OCI-LY1 (cell line): Measurements from ENCODE around the gene ATP6V0B.

Experiments
- H2AFZ ChIP-seq: fragments of 200-600 bp; sonication (generic), shearing (Covaris generic); 2 replicates; pipeline ENCODE4 v1.6.0; 2014; ENCODE audit warnings: antibody characterized with exemption, mild to moderate bottlenecking, low read length
- H3F3A ChIP-seq: fragments of 200-600 bp; sonication (generic), shearing (Covaris generic); 2 replicates; pipeline ENCODE4 v1.6.0; 2014; ENCODE audit warnings: mild to moderate bottlenecking, antibody characterized with exemption, low read length, moderate library complexity; ENCODE audit not compliant: insufficient read depth
- H3K27ac ChIP-seq: fragments of 200-600 bp; sonication (generic); 2 replicates; pipeline ENCODE4 v1.5.1; 2014; ENCODE audit warnings: low read length, mixed run types, mild to moderate bottlenecking, low read depth; ENCODE audit not compliant: poor library complexity, severe bottlenecking
- H3K27me3 ChIP-seq: fragments of 200-600 bp; sonication (generic); 2 replicates; pipeline ENCODE4 v1.6.0; 2014; ENCODE audit warnings: antibody characterized with exemption, mild to moderate bottlenecking, low read length, moderate library complexity; ENCODE audit not compliant: insufficient read depth
- H3K36me3 ChIP-seq: fragments of 200-600 bp; sonication (generic); 2 replicates; pipeline ENCODE4 v1.6.1; 2014; ENCODE audit warnings: mild to moderate bottlenecking, antibody characterized with exemption, low read length, moderate library complexity, mixed read lengths; ENCODE audit not compliant: insufficient read depth
- H3K4me1 ChIP-seq: fragments of 200-600 bp; sonication (generic); 2 replicates; pipeline ENCODE4 v1.5.1; 2014; ENCODE audit warnings: mild to moderate bottlenecking, low read length, moderate library complexity; ENCODE audit not compliant: insufficient read depth, severe bottlenecking
- H3K4me2 ChIP-seq: fragments of 200-600 bp; sonication (generic), shearing (Covaris generic); 2 replicates; pipeline ENCODE4 v1.6.1; 2014; ENCODE audit warnings: low read length
- H3K4me3 ChIP-seq: fragments of 200-600 bp; sonication (generic); 2 replicates; pipeline ENCODE4 v1.5.1; 2014; ENCODE audit warnings: low read length, low read depth, mild to moderate bottlenecking, mixed read lengths; ENCODE audit not compliant: poor library complexity, severe bottlenecking
- H3K79me2 ChIP-seq: fragments of 200-600 bp; shearing (Covaris generic); 2 replicates; pipeline ENCODE4 v1.6.1; 2016; ENCODE audit warnings: mixed run types, low read length, mixed read lengths; ENCODE audit not compliant: insufficient read depth
- H3K9ac ChIP-seq: fragments of 200-600 bp; sonication (generic), shearing (Covaris generic); 2 replicates; pipeline ENCODE4 v1.6.1; 2014; ENCODE audit warnings: mild to moderate bottlenecking, low read length, mixed read lengths
- H3K9me2 ChIP-seq: fragments of 200-600 bp; sonication (generic), shearing (Covaris generic); 2 replicates; pipeline ENCODE4 v1.6.1; 2014; ENCODE audit warnings: low read depth, mild to moderate bottlenecking, low read length, mixed read lengths
- H3K9me3 ChIP-seq: fragments of 200-600 bp; shearing (Covaris generic); 2 replicates; pipeline ENCODE4 v1.6.1; 2014; ENCODE audit warnings: low read length, mixed read lengths
- H4K20me1 ChIP-seq: fragments of 200-600 bp; sonication (generic), shearing (Covaris generic); 2 replicates; pipeline ENCODE4 v1.6.0; 2016; ENCODE audit warnings: mild to moderate bottlenecking, low read length; ENCODE audit not compliant: insufficient read depth
- EZH2 ChIP-seq: fragments of 200-600 bp; sonication (generic), shearing (Covaris generic); IDR thresholded peaks from 2 replicates; pipeline ENCODE4 v1.8.0; 2017; ENCODE audit warnings: borderline replicate concordance, mixed run types, mild to moderate bottlenecking, antibody characterized with exemption, low read length, moderate library complexity, mixed read lengths
- TF ChIP-seq, protein P1 (sequence below): fragments of 200-600 bp; sonication (generic), shearing (Covaris generic); IDR thresholded peaks from 2 replicates; pipeline ENCODE4 v1.5.1; 2017; ENCODE audit warnings: mild to moderate bottlenecking, antibody characterized with exemption, low read length, moderate library complexity, mixed read lengths

The ATP6V0B gene

DNA sequence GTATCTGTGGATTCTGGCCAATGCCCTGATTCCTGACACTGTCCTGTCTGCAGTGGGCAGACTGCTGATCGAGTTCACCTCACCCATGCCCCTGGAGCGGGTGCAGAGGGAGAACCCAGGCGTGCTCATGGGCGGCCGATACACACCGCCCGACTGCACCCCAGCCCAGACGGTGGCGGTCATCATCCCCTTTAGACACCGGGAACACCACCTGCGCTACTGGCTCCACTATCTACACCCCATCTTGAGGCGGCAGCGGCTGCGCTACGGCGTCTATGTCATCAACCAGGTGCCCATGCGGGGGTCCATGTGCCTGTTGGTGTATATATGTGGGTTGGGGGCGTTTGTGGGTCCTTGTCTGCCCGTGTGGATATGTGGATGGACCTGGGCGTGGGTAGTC lies 6.9 kb downstream of the ATP6V0B start:
- H2AFZ ChIP-seq: no peak overlapping the region
- TF ChIP-seq, protein P1, sequence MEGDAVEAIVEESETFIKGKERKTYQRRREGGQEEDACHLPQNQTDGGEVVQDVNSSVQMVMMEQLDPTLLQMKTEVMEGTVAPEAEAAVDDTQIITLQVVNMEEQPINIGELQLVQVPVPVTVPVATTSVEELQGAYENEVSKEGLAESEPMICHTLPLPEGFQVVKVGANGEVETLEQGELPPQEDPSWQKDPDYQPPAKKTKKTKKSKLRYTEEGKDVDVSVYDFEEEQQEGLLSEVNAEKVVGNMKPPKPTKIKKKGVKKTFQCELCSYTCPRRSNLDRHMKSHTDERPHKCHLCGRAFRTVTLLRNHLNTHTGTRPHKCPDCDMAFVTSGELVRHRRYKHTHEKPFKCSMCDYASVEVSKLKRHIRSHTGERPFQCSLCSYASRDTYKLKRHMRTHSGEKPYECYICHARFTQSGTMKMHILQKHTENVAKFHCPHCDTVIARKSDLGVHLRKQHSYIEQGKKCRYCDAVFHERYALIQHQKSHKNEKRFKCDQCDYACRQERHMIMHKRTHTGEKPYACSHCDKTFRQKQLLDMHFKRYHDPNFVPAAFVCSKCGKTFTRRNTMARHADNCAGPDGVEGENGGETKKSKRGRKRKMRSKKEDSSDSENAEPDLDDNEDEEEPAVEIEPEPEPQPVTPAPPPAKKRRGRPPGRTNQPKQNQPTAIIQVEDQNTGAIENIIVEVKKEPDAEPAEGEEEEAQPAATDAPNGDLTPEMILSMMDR: no peak
- TF ChIP-seq EZH2: no peak
- H3K9ac ChIP-seq: no peak overlapping the region
- H3K4me2 ChIP-seq: no peak overlapping the region
- 0 out of 2 replicates have a peak, but pooled peaks cover 8% of the 10 kb centered on the region for H3K27me3 ChIP-seq
- H3K9me3 ChIP-seq: no peaks in the 10 kb centered on the region
- no peak overlapping the region for H3K27ac ChIP-seq
- H3F3A ChIP-seq: peaks cover 4% of the 10 kb centered on the region; the same call in 1 of the 2 replicates
- no peak overlapping the region for H3K4me3 ChIP-seq
- H3K79me2 ChIP-seq: no peaks in the 10 kb centered on the region
- H4K20me1 ChIP-seq: no peaks in the 10 kb centered on the region
- peaks cover 21% of the 10 kb centered on the region for H3K4me1 ChIP-seq
- no peaks in the 10 kb centered on the region for H3K9me2 ChIP-seq
- H3K36me3 ChIP-seq: peaks cover 21% of the 10 kb centered on the region

DNA sequence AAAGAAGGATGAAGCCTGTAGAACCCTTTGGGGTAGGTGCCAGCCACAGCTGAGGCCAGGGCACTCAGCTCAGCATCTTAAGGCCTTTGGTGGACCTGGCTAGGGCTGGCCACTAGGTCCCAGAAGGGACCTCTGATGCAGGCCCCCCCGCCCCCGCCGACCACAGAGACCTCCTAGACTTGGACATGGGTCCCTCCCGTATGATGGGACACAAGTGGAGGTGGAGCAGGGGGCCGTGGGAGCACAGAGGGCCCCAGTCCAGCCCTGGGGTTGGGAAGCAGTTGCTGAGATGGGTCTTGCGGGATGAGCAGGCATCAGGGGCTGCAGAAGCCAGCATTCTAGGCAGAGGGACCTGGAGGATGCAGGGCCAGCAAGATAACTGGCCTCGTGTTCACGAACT lies 7.5 kb downstream of the ATP6V0B start:
- Histone ChIP-seq H3K36me3 (peaks cover 15% of the 10 kb centered on the region), H3K4me2 (no peak overlapping the region)

DNA sequence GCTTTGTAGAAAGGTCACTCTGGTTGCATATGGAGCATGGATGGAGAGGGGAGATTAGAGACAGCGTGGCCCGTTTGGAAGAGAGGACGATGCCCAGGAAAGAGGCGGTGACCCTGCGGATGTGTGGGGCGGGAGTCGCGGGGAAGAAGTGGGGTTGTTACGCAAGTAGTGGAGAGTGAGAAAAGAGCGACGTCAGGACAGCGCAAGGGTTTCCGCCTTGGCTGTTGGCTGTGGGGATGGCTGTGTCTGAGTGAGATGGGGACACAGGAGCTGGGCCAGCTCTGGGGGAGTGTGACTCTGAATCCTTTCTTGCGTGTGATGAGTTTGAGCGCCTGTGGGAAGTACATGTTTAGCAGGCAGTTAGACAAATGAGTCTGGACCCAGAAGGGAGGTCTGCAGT lies 8.0 kb downstream of the ATP6V0B start:
- no peak overlapping the region for H3K27ac ChIP-seq

More for the DNA sequence above, 7.5 kb downstream of the ATP6V0B start:
- Histone ChIP-seq H3K27me3 (0 out of 2 replicates have a peak, but pooled peaks cover 8% of the 10 kb centered on the region), H3K79me2 (no peaks in the 10 kb centered on the region), H3F3A (peaks cover 4% of the 10 kb centered on the region; the same call in 1 of the 2 replicates), H3K9me2 (no peaks in the 10 kb centered on the region), H3K27ac (no peak overlapping the region), H4K20me1 (no peaks in the 10 kb centered on the region), H3K4me3 (no peak overlapping the region), H3K4me1 (peaks cover 15% of the 10 kb centered on the region), H3K9ac (no peak overlapping the region), H3K9me3 (no peaks in the 10 kb centered on the region), H2AFZ (no peak overlapping the region)
- TF ChIP-seq, protein P1: no peak
- no peak for TF ChIP-seq EZH2

More for the DNA sequence above, 8.0 kb downstream of the ATP6V0B start:
- Histone ChIP-seq H3K36me3 (peaks cover 9% of the 10 kb centered on the region), H3K4me2 (no peak overlapping the region), H3K9me2 (no peaks in the 10 kb centered on the region), H3K79me2 (no peaks in the 10 kb centered on the region), H2AFZ (no peak overlapping the region), H3F3A (peaks cover 1% of the 10 kb centered on the region; the same call in 1 of the 2 replicates), H3K9me3 (no peaks in the 10 kb centered on the region), H3K9ac (no peak overlapping the region), H3K4me3 (no peak overlapping the region), H4K20me1 (no peaks in the 10 kb centered on the region), H3K27me3 (0 out of 2 replicates have a peak, but pooled peaks cover 8% of the 10 kb centered on the region), H3K4me1 (peaks cover 14% of the 10 kb centered on the region)
- TF ChIP-seq, protein P1: no peak
- TF ChIP-seq EZH2: no peak
